ENCODE data around the gene SERPINB8. TPM values are rescaled to one million over a fixed set of nuclear protein-coding genes. Genes with fewer than 3 reads are reported as not detected.

SERPINB8 gene
- total RNA-seq, 1 donor from 2014 or later = 22.0 TPM

- no peak for DNase-seq (ENCODE audit: low spot score)
Measured at GRCh38 chr18:64019922-64020756, 50.3 kb downstream of the SERPINB8 start.

- DNase-seq (ENCODE audit: low spot score) = no peak
Measured at GRCh38 chr18:64026350-64026749, 56.5 kb downstream of the SERPINB8 start.

- no peak for DNase-seq (ENCODE audit: low spot score)
Measured at GRCh38 chr18:64027931-64028695, 58.2 kb downstream of the SERPINB8 start.

DNA sequence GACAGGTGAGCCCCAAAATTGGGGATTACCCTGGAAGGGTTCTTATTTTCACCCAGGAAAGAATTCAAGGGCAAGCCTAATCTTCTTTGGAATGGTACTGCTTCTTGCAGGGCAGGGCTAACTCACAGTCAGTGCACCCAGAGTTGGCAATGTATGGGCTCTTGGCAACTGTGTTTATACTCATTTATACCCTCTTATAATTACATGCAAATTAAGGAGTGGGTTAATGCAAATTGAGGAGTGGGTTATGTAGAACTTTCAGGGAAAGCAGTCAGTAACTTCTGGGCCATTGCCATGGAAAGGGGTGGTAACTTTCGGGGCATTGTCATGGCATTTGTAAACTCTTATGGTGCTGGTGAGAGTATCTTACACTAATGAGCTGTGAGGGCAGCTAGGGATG, 59.2 kb downstream of the SERPINB8 start:
- DNase-seq (ENCODE audit: low spot score) = no peak

DNA sequence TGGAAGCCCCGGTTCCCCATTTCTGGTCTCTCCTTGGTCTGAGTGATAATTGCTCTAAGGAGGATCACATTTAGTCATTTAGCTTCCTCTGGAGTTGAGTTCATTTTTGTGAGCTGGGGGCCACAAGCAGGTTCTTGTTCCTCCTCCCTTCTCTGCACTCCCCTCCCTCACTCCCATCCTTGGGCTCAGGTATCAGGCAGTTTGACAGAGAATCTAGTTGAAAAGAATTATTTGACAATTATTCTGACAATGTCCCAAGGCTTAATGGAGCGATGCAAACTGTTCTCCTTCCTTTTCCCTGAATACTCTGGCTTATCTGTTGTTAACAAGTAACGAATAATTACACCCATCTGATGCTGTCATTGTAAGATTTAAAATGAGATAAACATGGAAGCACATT, 61.5 kb downstream of the SERPINB8 start:
- no peak for DNase-seq (ENCODE audit: low spot score)

GRCh38 chr18:64032312-64032711, 62.4 kb downstream of the SERPINB8 start:
- DNase-seq (ENCODE audit: low spot score) = no peak

DNA sequence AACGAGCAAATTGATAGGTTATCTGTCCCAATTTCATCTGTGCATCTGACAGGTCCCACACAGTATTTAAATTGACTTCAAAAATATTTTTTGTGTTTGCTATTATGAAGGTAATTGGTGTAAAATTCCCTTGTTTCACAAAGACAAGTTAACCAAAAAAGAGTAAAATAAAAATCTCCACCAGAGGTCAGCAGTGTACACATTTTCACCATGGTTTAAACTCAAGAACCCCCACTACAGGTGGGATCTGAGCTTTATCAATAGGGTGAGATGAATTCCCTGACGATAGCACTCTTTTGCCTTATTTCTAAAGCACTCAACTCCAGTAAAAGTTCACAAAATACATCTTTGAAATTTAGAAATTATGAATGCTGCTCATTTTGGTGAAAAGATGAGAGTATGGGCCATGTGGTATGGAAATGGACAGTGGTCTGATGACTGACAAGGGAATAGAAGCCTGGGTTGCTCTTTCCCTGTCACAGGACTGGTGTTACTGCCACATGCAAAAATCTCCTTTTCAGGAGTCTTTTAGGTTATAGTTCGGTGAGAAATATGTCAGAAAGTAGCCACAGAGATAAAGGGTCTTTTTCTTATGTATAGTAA, 68.0 kb downstream of the SERPINB8 start:
- DNase-seq (ENCODE audit: low spot score) = no peak

Other genes starting within 250 kb of the SERPINB8 start
- not detected for gene SERPINB7, start 194.7 kb upstream of the SERPINB8 start, total RNA-seq
- not detected for gene SERPINB2, start 82.4 kb upstream of the SERPINB8 start, total RNA-seq
- gene SERPINB10, start 62.1 kb upstream of the SERPINB8 start, total RNA-seq = not detected
- gene HMSD, start 20.8 kb upstream of the SERPINB8 start, total RNA-seq = not detected
- gene LINC00305, start 179.0 kb downstream of the SERPINB8 start, total RNA-seq = not detected

Data from ureter (tissue), 1 donor.